Measurements from ENCODE around the gene ARID4B. TPM values are rescaled to one million over a fixed set of nuclear protein-coding genes. Genes with fewer than 3 reads are reported as not detected.
A peak's percentile ranks its signal among the peaks of the same experiment; 100 is the strongest.
"Not testable (repeated sequence)": the region's sequence is repeated elsewhere in the genome, so short reads cannot be mapped to it uniquely, and the experiment has no call there.

Gene ARID4B
- total RNA-seq (ENCODE audit: low replicate concordance) = 36.7 and 58.4 TPM in 2 replicates

- no peak for TF ChIP-seq CTCF (IDR thresholded peaks at IDR 0.05; ENCODE audit: insufficient read depth, low read length)
- no peak for DNase-seq (ENCODE audit: low read depth)
- H3K4me3 ChIP-seq (ENCODE audit: low read depth, low read length) = peak within 1 kb of the TSS; percentile 91
These were observed at the start of gene ARID4B for GRCh38 chr1:235327559-235328270. ARID4B (minus strand) TSS chr1:235328179; CDS start chr1:235326919, 1,260 bp downstream.

DNA sequence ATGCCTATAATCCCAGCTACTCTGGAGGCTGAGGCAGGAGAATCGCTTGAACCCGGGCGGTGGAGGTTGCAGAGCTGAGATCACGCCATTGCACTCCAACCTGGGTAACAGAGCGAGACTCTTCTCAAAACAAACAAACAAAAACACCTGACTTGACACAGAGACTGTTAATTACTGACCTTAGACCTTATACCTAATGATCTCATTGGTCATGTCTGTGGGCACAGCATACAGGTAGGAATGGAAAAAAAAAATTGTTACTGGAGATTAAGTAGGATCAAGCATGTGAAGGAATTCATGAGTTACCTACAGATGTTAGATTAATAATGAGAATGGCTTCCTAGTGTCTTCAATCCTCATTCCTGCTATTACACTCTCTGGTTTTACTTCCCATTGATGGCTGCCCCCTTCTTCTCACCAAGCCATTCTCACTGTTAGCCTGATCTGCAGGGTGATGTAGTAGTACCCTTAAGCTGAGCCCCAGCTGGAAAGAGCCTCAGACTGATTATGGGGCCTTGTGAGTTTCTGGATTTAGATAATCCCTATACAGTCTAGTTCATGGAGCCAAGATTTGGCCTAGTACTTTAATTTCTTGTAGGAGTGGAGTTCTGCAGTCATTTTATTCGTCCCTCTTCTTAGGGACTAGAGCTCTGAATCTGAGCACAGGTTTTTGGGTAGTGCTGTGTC, 48.1 kb upstream of the ARID4B start:
- no peak overlapping the region for H3K4me3 ChIP-seq (ENCODE audit: low read depth, low read length)
- no peak for TF ChIP-seq CTCF (IDR thresholded peaks at IDR 0.05; ENCODE audit: insufficient read depth, low read length)
- DNase-seq (ENCODE audit: low read depth) = no peak

DNA sequence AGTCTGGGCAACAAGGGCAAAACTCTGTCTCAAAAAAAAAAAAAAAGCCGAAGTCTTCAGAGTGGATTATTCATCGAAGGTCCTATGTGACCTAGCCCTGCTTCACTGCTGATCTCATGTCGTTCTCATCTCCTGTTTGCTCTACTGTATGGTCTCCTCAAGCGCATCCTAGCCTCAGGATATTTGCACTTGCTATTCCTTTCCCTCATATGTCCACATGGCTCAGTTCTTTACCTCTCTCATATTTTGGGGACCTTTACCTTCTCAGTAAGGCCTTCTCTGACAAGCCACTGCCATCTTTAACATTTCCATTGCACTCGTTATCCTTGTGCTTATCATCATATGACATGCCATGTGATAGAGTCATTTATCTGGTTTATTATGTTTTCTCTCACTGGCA, 41.8 kb upstream of the ARID4B start:
- H3K4me3 ChIP-seq (ENCODE audit: low read depth, low read length) = no peak overlapping the region
- no peak for DNase-seq (ENCODE audit: low read depth)
- TF ChIP-seq CTCF (IDR thresholded peaks at IDR 0.05; ENCODE audit: insufficient read depth, low read length) = no peak

DNA sequence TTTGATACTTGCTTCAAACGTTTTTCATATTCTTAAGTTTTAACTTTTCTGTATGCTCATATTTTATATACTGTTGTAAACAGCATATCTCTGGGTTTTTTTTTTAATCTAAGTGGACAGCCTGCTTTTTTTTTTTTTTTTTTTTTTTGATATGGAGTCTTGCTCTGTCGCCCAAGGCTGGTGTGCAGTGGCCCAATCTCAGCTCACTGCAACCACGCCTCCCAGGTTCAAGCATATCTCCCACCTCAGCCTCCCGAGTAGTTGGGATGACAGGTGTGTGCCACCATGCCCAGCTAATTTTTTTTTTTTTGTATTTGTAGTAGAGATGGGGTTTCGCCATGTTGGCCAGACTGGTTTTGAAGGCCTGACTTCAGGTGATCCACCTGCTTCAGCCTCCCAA, 40.4 kb upstream of the ARID4B start:
- DNase-seq (ENCODE audit: low read depth) = no peak
- no peak for TF ChIP-seq CTCF (IDR thresholded peaks at IDR 0.05; ENCODE audit: insufficient read depth, low read length)
- H3K4me3 ChIP-seq (ENCODE audit: low read depth, low read length) = peak overlapping the region; percentile 56

- TF ChIP-seq CTCF (IDR thresholded peaks at IDR 0.05; ENCODE audit: insufficient read depth, low read length) = peak; percentile 25
- DNase-seq (ENCODE audit: low read depth) = peak; percentile 95
- H3K4me3 ChIP-seq (ENCODE audit: low read depth, low read length) = peak within 1 kb of the TSS; percentile 94
These were observed 39.3 kb upstream of the ARID4B start, which contains the start of gene TBCE for GRCh38 chr1:235367000-235367908. TBCE (plus strand) TSS chr1:235367427; CDS start chr1:235380050, 12,623 bp downstream.

- DNase-seq (ENCODE audit: low read depth) = no peak
- no peak overlapping the region for H3K4me3 ChIP-seq (ENCODE audit: low read depth, low read length)
- no peak for TF ChIP-seq CTCF (IDR thresholded peaks at IDR 0.05; ENCODE audit: insufficient read depth, low read length)
These were observed 38.3 kb upstream of the ARID4B start for GRCh38 chr1:235366286-235366685.

GRCh38 chr1:235364189-235364588, 36.2 kb upstream of the ARID4B start:
- not testable (repeated sequence) for H3K4me3 ChIP-seq (ENCODE audit: low read depth, low read length); DNase-seq (ENCODE audit: low read depth)
